Measurements from ENCODE around the gene RETNLB. TPM values are rescaled to one million over a fixed set of nuclear protein-coding genes. Genes with fewer than 3 reads are reported as not detected.

The RETNLB gene
- total RNA-seq, 2 donors from 2014 or later = not detected

DNA sequence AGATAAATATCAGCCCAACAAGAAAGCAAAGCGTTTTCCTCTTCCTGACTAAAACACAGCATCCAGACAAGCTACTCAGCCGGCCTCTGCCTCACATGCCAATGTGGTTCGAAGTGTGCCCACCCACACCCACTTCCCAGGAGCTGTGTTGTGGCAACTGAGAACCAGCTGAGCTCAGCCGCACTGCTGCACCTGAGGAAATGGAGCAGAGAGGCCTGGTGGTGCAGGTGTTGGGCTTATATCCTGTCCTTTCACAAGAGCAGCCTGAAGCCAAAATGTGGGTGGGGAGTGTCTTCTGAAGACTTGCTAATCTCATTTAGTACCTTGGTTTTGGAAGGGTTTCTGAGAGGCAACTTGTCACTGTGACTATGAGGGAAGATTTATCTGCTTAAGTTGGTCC lies 23.0 kb upstream of the RETNLB start:
- H3K4me1 ChIP-seq (ENCODE audit: control insufficient read depth in 1 of 2, low read depth in 2 of 2) = no peaks in the 10 kb centered on the region
- no peak for DNase-seq (ENCODE audit: low spot score)
- H3K27me3 ChIP-seq (replicated peaks; ENCODE audit: insufficient read depth) = no peaks in the 10 kb centered on the region
- H3K4me3 ChIP-seq = no peak overlapping the region
- H3K9me3 ChIP-seq = no peaks in the 10 kb centered on the region
- no peaks in the 10 kb centered on the region for H3K36me3 ChIP-seq
- TF ChIP-seq, protein P1, sequence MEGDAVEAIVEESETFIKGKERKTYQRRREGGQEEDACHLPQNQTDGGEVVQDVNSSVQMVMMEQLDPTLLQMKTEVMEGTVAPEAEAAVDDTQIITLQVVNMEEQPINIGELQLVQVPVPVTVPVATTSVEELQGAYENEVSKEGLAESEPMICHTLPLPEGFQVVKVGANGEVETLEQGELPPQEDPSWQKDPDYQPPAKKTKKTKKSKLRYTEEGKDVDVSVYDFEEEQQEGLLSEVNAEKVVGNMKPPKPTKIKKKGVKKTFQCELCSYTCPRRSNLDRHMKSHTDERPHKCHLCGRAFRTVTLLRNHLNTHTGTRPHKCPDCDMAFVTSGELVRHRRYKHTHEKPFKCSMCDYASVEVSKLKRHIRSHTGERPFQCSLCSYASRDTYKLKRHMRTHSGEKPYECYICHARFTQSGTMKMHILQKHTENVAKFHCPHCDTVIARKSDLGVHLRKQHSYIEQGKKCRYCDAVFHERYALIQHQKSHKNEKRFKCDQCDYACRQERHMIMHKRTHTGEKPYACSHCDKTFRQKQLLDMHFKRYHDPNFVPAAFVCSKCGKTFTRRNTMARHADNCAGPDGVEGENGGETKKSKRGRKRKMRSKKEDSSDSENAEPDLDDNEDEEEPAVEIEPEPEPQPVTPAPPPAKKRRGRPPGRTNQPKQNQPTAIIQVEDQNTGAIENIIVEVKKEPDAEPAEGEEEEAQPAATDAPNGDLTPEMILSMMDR (IDR thresholded peaks at IDR 0.05) = no peak
- ATAC-seq (ENCODE audit: insufficient number of reproducible peaks, low FRiP score, low read depth) = no peak
- no peak overlapping the region for H3K27ac ChIP-seq

DNA sequence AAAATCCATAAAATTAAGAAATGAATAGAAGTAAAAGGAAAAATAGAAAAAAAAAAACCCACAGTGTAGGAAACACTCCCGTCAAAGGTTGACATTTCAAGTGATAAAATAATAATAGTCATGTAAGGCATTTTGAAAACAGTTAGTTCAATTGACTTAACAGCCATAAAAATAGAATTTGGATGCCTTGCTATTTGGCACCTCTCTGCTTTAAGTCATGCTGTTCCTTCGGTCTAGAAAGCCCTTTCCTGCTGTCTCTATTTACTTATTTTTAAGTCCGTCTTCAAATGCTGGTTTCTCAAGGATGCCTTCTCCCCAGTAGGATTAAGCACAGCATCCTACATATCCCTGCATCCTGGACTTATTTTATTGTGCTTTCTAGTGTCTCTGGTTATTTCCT lies 22.3 kb upstream of the RETNLB start:
- Histone ChIP-seq H3K36me3 (no peaks in the 10 kb centered on the region), H3K27ac (no peak overlapping the region), H3K9me3 (no peaks in the 10 kb centered on the region), H3K4me3 (no peak overlapping the region), H3K27me3 (replicated peaks; ENCODE audit: insufficient read depth) (no peaks in the 10 kb centered on the region), H3K4me1 (ENCODE audit: control insufficient read depth in 1 of 2, low read depth in 2 of 2) (no peaks in the 10 kb centered on the region)
- TF ChIP-seq, protein P1 (IDR thresholded peaks at IDR 0.05) = no peak
- DNase-seq (ENCODE audit: low spot score) = no peak
- ATAC-seq (ENCODE audit: insufficient number of reproducible peaks, low FRiP score, low read depth) = no peak

DNA sequence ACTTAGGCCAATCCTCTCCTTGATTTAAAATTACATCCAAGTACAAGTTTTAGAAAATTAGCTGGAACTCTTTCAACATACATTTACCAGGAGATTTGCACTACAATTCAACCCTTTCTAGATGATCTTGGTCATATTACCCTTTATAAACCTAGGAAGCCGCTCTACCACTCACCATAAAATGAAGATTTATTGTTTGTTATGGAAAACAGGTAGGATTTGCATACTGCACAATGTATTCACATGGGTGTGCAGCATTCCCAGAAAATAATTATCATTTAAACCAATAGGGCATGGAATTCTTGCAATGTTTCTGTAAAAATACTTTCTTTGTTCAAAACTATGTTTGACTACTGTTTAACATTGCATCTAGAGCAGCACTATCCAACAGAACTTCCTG lies 18.4 kb upstream of the RETNLB start:
- no peak overlapping the region for H3K4me3 ChIP-seq
- no peak for DNase-seq (ENCODE audit: low spot score)
- TF ChIP-seq, protein P1 (IDR thresholded peaks at IDR 0.05) = no peak
- H3K4me1 ChIP-seq (ENCODE audit: control insufficient read depth in 1 of 2, low read depth in 2 of 2) = no peaks in the 10 kb centered on the region
- H3K36me3 ChIP-seq = no peaks in the 10 kb centered on the region
- no peak overlapping the region for H3K27ac ChIP-seq
- H3K9me3 ChIP-seq = no peaks in the 10 kb centered on the region
- no peak for ATAC-seq (ENCODE audit: insufficient number of reproducible peaks, low FRiP score, low read depth)
- no peaks in the 10 kb centered on the region for H3K27me3 ChIP-seq (replicated peaks; ENCODE audit: insufficient read depth)

DNA sequence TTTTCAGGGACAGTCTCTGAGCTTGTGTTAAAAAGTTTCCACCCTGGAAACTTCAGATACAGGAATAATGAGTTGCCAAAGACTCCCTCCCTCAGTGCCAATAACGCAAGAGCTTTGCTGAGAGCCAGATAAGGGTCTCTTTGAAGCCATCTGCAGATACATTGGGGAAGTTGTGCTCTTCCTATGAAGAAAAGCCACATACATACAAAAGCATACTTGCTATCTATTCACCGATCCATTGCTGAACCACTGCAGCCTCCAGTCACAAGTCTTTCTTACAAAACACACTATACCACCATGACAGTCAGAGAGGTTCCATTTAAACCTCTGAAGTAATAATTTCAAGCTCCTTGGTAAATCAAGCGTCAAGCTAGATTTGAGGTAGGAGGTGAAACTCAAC lies 10.0 kb upstream of the RETNLB start:
- Histone ChIP-seq H3K27ac (no peak overlapping the region), H3K4me3 (no peak overlapping the region), H3K4me1 (ENCODE audit: control insufficient read depth in 1 of 2, low read depth in 2 of 2) (no peaks in the 10 kb centered on the region), H3K36me3 (no peaks in the 10 kb centered on the region), H3K27me3 (replicated peaks; ENCODE audit: insufficient read depth) (no peaks in the 10 kb centered on the region), H3K9me3 (no peaks in the 10 kb centered on the region)
- DNase-seq (ENCODE audit: low spot score) (no peak), ATAC-seq (ENCODE audit: insufficient number of reproducible peaks, low FRiP score, low read depth) (no peak)
- TF ChIP-seq, protein P1 (IDR thresholded peaks at IDR 0.05) = no peak

DNA sequence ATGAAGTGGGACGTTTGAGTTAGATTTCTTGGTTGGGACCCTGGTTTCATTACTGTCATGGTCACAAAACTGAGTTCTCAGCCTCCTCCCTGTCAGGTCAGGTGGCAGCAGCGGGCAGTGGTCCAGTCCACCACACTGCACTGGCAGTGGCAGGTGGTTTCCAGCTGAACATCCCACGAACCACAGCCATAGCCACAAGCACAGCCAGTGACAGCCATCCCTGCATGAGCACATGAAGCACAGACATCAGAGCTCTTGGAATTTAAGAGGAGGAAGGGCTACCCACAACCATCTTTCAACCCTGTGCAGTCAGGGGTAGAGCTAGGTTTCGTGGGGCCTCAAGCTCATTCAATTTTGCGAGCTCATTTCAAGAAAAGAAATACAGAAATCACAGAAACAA lies 1.5 kb downstream of the RETNLB start:
- Histone ChIP-seq H3K36me3 (no peaks in the 10 kb centered on the region), H3K9me3 (no peaks in the 10 kb centered on the region), H3K27me3 (replicated peaks; ENCODE audit: insufficient read depth) (no peaks in the 10 kb centered on the region), H3K4me1 (ENCODE audit: control insufficient read depth in 1 of 2, low read depth in 2 of 2) (no peaks in the 10 kb centered on the region), H3K27ac (no peak overlapping the region), H3K4me3 (no peak overlapping the region)
- ATAC-seq (ENCODE audit: insufficient number of reproducible peaks, low FRiP score, low read depth) (no peak), DNase-seq (ENCODE audit: low spot score) (no peak)
- TF ChIP-seq, protein P1 (IDR thresholded peaks at IDR 0.05) = no peak

All from thoracic aorta (tissue), 2 donors.